Testis (tissue), 2 donors: ENCODE results near the gene CHGA.

Source experiments
- POLR2A ChIP-seq: fragments of 450-650 bp; IDR thresholded peaks from one replicate; pipeline ENCODE4 v1.6.1; 2017; ENCODE audit warnings: antibody characterized with exemption, mild to moderate bottlenecking, moderate library complexity
- TF ChIP-seq, protein P1 (sequence below), 3 experiments: fragments of 450-650 bp in 2 of 3; fragments of 200-600 bp in 1 of 3; sonication (generic) in 1 of 3; IDR thresholded peaks; one replicate each; pipeline ENCODE4 v1.5.1; 2016 to 2019; ENCODE audit warnings: antibody characterized with exemption in 3 of 3, mild to moderate bottlenecking in 2 of 3, moderate library complexity in 1 of 3

DNA sequence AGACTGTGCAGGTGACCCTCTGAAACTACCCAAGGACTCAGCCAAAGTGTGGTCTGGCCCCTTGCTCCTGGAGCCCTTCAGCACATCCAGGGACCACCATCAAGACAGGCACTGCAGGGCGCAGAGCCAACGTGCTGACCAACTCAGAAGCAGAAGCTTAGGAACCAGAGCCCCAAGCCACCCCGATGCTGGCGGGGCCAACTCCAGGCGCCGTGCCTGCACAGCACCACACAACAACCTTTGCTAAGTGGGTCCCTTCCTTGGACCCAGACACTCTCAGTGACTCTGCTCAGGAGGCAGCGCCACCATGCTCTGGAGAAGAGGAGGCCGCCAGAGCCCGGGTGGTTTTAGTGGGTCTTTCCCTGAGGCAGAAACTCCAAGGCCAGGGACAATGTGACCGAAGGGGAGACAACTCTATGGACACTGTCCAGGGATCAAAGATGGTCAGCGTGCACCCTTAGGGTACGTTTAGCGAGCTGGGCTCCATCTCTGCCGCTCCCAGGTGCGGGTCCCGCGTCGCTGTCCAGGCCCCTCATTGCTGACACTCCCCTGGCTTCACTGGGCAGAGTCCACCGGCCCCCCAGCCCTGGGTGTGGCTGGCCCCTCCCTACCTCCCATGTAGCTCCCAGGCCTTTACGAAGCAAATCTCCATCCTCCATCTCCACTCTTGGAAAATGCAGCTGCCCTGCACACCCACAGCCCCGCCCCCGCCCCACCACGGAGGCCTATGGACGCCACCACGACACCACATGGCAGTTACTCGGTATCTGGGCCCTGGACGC lies 16.1 kb downstream of the CHGA start:
- no peak for TF ChIP-seq POLR2A
- TF ChIP-seq, protein P1, sequence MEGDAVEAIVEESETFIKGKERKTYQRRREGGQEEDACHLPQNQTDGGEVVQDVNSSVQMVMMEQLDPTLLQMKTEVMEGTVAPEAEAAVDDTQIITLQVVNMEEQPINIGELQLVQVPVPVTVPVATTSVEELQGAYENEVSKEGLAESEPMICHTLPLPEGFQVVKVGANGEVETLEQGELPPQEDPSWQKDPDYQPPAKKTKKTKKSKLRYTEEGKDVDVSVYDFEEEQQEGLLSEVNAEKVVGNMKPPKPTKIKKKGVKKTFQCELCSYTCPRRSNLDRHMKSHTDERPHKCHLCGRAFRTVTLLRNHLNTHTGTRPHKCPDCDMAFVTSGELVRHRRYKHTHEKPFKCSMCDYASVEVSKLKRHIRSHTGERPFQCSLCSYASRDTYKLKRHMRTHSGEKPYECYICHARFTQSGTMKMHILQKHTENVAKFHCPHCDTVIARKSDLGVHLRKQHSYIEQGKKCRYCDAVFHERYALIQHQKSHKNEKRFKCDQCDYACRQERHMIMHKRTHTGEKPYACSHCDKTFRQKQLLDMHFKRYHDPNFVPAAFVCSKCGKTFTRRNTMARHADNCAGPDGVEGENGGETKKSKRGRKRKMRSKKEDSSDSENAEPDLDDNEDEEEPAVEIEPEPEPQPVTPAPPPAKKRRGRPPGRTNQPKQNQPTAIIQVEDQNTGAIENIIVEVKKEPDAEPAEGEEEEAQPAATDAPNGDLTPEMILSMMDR (IDR thresholded peaks at IDR 0.05): no peak
